HG02610 (cell line): Measurements from ENCODE around the gene CUBN.

Source experiments
- ATAC-seq: cut with Tn5 transposase; IDR thresholded peaks from one replicate; pipeline ENCODE4 v1.9.1; 2021; ENCODE audit warnings: mild to moderate bottlenecking, moderate library complexity; ENCODE audit not compliant: unreplicated experiment

CUBN gene

GRCh38 chr10:17129741-17130140 is at the start of gene CUBN:
Gene CUBN, minus strand, starts transcription at chr10:17129811. Its CDS starts 46 bp downstream, at chr10:17129765.
- no peak for ATAC-seq

DNA sequence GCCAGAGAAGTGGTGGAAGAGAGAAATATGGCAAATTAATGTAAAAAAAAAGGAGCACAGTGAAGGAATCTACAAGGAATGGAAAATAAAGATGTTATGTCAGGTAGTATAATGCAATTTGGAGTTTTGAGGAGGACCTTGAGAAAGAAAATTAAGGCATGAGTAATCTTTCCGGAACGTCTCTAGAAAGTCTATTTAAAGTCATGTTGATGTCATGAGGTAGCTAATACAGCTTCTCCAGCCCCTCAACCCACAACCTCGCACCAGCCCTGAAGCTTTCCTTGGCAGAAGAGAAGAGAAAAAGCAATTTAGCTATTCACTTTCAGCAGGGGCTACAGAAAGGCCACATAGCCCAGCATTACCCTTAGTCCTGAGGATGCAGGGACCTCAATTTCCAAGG is 49.4 kb upstream of the CUBN start:
- no peak for ATAC-seq

DNA sequence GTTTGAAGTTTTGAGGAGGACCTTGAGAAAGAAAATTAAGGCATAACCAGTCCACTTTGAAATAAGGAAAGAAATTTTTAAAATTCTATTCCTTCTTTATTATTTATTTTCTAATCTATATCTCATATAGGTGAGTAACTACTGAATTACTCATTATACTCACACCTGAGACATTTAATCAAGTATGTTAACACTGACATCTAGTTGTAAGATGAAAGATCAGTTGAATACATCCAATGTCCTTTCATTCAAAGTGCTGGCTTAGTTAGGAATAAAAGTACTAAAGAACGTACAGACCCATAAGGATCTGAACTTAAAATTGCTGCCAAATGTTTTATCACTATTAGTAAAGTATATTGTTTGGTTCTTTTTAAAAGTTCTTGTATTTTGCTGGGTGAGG is 48.4 kb upstream of the CUBN start:
- ATAC-seq: no peak

DNA sequence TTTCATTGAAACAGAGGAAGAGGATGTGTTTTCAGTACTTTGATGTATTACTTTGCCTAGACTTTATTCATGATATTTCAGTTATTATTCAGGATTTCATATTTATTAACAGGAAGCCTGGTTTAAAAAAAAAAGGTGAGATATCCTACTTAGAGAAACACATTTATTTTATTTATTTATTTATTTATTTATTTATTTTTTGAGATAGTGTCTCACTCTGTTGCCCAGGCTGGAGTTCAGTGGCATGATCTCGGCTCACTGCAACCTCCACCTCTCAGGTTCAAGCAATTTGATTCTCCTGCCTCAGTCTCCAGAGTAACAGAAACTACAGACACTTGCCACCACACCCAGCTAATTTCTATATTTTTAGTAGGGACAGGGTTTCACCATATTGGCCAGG is 47.4 kb upstream of the CUBN start:
- ATAC-seq: no peak

- ATAC-seq: no peak
Measured at GRCh38 chr10:17176091-17176490, 46.5 kb upstream of the CUBN start.

- no peak for ATAC-seq
Measured at GRCh38 chr10:17175551-17175950, 45.9 kb upstream of the CUBN start.

GRCh38 chr10:17174626-17175025 is 45.0 kb upstream of the CUBN start:
- ATAC-seq: no peak

- no peak for ATAC-seq
Measured at GRCh38 chr10:17171141-17171641, 41.6 kb upstream of the CUBN start.

DNA sequence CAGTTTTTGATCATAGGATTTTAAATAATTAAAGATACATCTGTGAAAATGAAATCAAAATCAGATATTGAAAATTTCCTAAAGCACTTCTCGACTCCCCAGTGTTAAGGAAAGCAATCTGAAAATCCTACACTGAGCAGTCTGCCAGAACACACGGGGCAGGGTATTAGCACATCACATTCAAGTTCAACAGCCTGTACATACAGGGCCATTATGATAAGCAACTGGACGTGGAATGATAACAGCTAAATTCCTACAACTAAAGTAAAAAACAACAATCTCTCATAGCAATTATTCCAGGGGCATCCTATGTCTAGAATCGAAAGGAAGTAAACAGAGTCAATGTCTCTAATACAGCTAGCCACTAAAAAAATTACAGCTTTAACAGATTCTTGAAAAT is 40.2 kb upstream of the CUBN start:
- ATAC-seq: no peak

DNA sequence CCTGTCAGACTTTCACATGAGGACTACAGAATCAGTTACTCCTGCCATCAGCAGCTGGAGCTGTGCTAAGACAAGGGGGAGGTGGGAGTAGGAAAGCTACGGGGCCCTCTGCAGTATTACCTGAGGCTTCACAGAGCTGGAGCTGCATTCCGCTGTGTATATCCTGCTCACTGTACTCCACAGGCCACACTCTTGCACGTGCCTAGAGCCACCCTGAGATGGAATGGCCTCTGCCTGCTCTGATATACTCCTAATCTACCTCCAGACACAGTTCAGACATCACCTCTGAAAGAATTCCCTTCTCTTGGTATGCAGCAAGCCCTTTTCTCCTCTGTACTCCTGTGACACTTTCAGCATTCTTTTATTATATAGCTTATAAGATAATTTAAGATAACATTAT is 37.1 kb upstream of the CUBN start:
- ATAC-seq: no peak

- no peak for ATAC-seq
Measured at GRCh38 chr10:17162828-17163227, 33.2 kb upstream of the CUBN start.

DNA sequence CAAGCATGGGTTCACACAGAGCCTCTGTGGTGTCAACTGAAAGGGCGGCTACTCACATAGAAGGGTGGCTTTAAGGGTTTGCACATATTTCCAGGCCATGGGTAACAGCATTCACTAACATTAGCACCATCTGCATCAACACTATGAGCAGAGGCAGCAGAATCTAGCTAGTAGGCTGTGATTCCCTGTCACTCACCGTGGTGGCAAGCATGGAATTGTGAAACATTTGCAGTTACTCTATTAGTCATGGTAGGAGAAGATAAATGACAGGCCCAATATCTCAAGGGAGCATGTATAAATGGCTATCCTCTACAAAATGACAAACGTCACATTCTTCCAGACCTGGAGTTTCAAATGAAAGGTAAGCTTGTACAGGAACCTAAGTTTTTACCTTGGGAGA is 32.2 kb upstream of the CUBN start:
- no peak for ATAC-seq

DNA sequence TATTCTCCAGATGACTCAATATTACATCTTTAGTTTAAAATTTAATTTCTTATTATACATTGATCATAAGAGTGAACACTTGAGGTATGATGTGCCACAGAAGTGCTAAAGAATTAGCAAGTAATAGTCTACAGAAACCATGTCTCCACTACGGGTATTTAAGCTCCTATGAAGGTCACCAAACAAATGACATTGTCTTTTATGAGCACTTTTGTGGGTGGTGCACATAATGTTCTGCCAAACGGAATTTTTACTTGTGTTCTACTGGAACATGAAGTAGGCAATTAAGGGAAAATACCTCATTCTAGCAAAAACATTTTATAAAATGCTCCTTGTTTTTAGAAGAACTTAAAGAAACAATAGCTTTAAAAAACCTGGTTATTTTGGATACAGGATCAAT is 27.4 kb upstream of the CUBN start:
- ATAC-seq: no peak

GRCh38 chr10:17155826-17156225 is 26.2 kb upstream of the CUBN start:
- ATAC-seq: no peak

DNA sequence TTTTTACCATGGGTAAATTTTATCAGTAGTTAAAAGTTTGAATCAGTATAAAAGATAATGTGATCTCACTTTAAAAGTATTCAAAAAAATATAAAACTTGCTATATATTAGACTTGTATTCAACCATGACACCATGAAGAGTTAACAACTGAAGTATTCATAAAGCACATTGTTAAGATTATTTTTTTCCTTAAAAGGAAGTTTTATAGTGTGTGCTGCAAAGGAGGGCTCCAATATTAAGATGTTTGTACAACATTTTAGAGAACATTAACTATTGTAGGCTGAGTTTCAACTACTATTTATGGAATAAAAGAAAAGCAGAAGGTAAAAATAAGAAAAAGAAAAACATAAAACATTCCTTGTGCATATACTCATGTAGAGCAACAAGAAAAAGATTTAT is 24.5 kb upstream of the CUBN start:
- ATAC-seq: no peak

DNA sequence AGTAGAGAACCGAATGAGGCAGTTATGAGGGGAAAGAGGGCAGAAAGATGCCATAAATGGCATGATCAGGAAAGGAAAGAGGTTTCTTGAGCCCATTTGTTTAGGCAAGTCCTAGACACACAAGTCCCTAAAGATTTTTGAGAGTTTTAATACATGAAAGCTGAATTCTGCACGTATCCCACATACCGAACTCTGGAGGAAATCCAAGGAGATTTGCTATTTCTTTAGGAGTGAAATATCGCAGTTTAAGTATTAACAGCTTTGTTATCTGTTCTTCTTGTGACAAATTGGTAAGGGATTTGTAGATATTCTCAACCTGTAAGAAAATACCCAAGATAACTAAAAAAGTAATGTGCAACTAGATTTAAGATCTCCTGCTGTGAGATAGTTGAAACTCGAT is 23.7 kb upstream of the CUBN start:
- no peak for ATAC-seq

- ATAC-seq: no peak
Measured at GRCh38 chr10:17151716-17152115, 22.1 kb upstream of the CUBN start.

DNA sequence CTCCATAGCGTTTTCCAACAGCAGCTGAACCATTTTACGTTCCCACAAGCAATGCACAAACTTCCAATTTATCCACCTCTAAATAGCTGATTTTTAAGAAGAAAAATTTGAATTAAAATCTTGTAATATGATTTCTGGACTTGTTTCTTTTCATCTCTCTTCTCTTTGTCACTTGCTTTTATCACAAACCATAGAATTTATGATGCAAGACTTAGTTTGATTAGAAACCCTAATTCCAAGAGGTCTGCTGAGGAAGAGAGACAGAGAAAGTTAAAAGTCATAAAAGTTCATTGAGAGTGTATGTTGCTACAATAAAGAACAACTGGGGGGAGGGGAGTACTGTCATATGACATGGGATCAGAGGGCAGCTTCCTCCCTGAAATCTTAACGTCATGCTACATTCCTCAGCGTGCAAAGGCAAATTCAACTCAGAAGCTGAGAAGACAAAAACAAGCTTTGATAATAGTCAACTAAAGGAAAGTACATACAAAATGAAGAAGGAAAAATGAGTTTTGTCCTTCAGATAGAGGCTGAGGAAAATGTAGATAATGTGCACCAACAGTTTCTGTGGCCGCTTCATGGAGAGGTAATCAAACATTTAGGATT is 18.4 kb upstream of the CUBN start:
- no peak for ATAC-seq

DNA sequence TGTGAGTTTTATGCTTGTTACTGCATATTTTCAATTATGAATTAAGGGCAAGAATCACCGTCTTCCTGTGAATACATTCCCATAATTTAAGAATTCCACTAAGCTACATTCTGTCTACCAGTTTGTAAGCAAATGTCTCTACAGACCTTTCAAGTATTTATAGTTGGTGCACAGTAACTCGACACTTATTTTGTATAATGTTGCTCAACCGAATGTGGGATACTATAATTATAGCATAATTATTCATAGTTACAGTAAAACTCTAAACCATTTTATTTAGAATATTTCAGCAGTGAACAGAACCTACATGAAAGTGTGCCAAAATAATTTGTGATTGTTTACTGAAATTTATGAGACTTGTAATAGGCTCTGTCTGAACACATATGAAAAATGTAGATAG is 17.3 kb upstream of the CUBN start:
- ATAC-seq: no peak

DNA sequence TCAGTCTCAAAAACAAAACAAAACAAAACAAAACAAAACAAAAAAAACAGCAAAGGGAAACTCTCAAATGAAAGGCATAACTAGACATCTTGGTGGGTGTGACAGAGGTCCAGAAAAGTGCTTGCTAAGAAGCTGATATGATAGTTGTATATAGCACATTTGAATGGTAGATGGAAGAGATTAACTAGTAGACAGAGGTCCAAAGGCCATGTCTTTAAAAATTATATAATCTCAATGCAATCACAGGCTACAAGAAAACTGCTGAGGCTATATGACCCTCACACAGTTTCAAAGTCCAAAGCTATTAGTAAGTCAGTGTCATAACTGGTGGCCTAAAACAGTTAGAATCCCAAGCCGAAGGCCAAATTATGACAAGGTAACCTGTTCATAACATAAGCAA is 15.6 kb upstream of the CUBN start:
- no peak for ATAC-seq

DNA sequence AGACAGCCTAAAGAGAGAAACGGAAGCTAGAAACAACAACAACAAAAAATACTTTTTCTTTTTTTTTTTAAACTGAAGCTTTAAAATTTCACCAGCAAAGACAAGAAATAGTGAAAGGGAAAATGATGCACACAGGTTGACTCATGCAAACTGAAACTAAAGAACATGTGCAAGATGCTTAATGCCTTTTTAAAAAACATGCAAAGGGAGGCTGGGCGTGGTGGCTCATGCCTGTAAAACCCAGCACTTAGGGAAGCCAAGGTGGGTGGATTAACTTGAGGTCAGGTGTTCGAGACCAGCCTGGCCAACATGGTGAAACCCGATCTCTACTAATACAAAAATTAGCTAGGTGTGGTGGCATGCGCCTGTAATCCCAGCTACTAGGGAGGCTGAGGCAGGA is 15.1 kb upstream of the CUBN start:
- peak; percentile 45 for ATAC-seq

- no peak for ATAC-seq
Measured at GRCh38 chr10:17144032-17144431, 14.4 kb upstream of the CUBN start.

DNA sequence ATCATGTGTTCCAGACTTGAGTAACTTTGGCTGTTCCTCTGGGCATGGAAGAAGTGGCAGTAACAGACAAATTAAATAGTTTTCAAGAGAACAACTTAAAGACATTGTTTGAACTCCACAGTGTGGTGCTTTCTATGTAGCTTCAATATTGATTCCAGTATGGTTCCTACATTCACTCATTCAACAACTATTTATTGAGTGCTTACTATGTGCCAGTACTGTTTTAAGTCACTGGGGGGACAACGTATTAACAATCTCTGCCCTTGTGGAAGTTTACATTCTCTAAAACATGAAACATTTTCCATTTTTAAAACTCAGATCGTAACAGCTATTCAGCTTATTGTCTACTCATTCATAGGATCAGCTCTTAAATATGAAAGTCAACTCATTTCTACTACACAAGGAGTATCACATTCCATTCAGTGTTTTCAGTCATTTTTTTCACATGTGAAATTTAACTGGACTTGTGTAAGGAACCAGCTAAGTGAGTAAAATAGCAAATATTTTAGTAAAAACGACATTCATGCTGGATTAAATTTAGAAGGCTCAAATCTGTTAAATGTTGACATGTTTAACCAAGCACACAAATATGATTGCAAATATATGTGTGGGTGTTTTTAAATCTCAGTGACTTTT is 13.6 kb upstream of the CUBN start:
- ATAC-seq: no peak
